DMS 273 (cell line): ENCODE measurements around the gene CEBPZ.
A peak's percentile ranks its signal among the peaks of the same experiment; 100 is the strongest.
"Not testable (repeated sequence)": the region's sequence is repeated elsewhere in the genome, so short reads cannot be mapped to it uniquely, and the experiment has no call there.

ENCODE experiments used
- DNase-seq: peaks from one replicate; lab custom pipeline; 2025; ENCODE audit not compliant: unreplicated experiment; lab: John Stamatoyannopoulos, UW

The CEBPZ gene

DNA sequence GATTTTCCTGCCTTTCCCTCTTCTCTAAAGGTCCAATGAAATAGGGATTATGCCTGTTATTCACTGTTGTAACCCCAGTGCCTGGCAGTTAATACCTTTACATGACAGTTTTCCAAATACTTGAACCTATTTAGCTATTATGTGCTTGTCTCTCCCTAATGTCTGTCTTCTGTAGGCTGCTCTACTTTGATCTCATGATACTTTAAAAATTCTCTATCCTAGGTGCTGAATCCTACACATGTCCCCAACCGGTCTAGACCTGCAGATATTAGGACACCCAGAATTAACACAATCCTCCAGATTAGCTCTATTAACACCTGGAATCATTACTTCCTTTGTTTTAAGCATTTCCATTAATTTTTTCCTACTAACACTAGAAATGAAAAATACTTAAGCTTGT lies 7.3 kb downstream of the CEBPZ start:
- no peak for DNase-seq

DNA sequence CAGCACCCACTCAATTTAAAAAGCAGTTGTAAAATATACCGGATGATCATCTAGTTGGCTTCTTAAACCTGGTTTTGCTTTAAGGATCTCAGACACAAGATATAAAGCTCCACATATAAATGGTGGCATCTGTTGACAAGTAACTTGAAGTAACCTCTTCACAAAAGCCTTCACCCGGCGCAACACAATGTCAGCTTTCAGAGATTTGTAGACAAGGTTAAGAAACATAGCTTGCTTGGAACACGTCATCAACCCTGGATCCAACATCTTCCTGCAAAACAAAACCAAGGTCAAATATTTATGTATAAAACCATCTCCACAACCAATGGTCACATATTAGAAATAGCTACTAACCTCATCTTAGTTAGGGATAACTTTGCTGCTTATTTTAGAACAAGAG lies 8.3 kb downstream of the CEBPZ start:
- DNase-seq, result no peak

- DNase-seq, result no peak
Observed at GRCh38 chr2:37219046-37219445, 12.3 kb downstream of the CEBPZ start.

DNA sequence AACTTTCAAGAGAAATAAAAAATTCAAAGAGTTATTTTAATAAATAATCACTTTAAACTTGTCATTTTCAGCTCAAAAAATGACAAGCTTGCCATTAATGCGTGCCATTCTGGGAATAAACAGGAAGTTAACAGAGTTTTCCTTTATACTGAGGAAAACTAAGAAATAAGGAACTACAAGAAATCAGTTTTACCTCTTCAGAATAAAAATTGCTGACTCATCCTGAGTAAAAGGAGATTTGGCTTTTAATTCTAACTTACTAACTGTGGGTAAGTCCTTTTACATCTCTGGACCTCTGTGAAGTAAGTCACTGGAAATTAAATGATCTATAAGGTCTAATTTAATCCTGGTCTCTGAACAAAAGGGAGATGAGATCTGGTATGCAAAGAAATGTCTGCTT lies 16.1 kb downstream of the CEBPZ start:
- no peak for DNase-seq

DNA sequence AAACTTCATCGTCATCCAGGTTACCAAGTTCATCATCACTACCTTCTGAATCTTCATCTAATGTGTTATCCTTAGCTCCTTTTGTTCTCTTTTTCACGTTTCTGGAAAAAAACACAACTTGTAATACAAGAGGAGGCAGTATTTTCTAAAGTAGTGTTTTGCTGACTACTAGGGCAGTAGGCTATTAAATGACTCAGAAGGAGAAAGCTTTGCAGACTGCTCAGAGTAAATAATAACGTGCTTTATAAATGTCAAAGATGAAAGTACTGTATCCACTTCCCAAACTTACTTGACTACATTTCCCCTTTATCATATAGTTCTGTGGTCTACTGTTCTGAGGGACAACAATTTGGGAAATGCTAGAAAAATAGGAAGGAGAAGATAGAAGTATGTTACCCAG lies 19.5 kb downstream of the CEBPZ start:
- DNase-seq, result no peak

DNA sequence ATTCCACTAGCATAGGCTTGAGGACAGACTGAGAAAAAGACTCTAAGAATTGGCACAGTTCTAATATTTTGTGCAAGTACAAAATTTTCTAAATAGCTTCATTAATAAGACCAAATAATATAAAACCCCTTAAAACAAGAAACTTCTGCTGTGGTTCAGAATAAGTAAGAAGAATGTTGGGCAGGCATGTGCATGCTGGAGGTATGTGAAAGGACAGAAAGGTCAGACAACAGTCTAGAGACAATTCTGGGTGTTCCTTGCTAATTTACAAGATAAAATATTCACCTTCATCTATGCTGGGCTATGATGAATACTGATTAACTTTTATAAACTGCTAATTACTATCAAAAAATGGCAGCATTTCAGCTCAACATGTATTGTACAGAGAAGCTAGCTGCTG lies 20.2 kb downstream of the CEBPZ start:
- DNase-seq, result no peak

- DNase-seq, result not testable (repeated sequence)
Observed at GRCh38 chr2:37206760-37207159, 24.6 kb downstream of the CEBPZ start.

DNA sequence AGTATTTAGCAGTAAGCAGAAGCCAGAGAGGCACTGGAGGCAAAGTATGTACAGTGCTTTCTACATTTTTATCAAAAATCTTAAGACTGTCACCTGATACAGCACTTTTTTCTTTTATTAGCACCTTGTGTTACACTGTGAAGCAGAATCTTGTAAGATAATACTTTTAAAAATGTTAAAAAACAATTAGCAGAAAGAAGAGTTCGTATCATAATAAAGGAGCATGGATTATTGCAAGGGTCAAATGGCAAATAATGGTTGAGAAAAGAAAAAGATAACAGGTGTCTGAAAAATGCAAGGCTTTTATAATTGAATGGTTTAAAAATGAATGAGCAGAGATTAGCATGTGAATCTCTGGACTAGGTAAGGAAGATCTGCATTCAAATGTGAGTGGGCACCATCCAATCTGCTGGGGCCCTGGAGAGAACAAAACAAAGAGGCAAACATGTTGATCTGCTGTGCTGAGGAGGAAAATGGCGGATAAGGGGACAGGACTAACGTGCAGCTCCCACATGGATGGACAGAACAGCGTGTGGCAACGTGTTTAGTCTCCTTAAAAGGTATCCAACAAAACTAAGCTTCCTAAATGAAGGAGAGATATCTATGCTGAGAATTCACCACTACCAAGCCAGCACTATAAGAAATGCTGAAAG lies 25.6 kb downstream of the CEBPZ start:
- DNase-seq, result no peak

GRCh38 chr2:37205071-37205661 lies 26.2 kb downstream of the CEBPZ start:
- DNase-seq, result not testable (repeated sequence)

GRCh38 chr2:37203708-37204107 lies 27.7 kb downstream of the CEBPZ start:
- no peak for DNase-seq

DNA sequence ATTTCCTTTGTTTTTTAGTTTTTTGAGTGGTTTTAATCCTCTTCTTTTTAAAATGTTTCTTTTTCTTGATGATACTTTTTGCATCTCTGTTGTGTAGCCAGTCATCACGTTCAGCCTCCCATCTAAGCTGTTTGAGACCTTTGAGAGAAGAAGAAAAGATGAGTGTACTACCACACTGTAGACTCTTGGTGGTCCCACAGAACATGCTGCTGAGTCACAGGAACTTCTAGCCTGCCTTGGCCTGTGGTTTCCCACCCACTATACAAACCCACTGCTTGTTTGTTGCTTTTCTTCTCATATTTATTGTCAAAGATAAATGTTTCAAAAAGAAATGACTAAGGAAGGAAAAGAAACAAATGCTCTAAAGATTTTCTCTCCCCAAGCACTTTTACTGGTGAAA lies 29.6 kb downstream of the CEBPZ start:
- DNase-seq, result no peak

DNA sequence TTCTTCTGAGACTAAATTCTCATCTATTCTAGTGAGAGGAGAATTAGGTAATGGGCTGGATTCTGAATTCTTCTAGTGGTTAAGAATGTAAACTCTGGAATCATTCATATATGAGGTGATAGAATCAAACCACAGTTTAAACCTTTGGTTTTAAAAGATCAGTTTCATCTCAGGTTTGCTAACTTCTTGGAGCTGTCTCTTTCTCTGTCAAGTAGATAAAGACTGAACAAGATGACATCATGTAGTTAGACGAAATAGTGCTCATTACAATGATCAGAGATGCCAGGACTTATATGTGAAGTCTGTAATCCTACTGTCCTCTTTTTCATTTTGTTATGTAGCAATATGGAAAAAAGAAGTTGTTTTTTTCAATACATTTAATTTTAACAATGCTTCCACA lies 30.2 kb downstream of the CEBPZ start:
- DNase-seq, result no peak

DNA sequence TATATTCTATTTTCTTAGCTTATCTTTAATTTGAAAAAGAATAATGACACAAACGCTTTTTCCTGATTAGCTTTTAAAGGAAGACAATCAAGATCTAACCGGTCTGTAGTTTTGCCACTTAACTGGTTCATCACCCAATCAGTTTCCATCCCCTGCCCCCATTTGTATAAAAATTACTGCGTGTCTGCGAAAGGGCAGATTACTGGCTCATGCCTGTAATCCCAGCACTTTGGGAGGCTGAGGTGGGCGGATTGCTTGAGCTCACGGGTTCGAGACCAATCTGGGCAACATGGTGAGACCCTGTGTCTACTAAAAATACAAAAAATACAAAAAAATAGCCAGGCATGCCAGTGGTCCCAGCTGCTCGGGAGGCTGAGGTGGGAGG lies 32.7 kb downstream of the CEBPZ start:
- DNase-seq, result no peak

DNA sequence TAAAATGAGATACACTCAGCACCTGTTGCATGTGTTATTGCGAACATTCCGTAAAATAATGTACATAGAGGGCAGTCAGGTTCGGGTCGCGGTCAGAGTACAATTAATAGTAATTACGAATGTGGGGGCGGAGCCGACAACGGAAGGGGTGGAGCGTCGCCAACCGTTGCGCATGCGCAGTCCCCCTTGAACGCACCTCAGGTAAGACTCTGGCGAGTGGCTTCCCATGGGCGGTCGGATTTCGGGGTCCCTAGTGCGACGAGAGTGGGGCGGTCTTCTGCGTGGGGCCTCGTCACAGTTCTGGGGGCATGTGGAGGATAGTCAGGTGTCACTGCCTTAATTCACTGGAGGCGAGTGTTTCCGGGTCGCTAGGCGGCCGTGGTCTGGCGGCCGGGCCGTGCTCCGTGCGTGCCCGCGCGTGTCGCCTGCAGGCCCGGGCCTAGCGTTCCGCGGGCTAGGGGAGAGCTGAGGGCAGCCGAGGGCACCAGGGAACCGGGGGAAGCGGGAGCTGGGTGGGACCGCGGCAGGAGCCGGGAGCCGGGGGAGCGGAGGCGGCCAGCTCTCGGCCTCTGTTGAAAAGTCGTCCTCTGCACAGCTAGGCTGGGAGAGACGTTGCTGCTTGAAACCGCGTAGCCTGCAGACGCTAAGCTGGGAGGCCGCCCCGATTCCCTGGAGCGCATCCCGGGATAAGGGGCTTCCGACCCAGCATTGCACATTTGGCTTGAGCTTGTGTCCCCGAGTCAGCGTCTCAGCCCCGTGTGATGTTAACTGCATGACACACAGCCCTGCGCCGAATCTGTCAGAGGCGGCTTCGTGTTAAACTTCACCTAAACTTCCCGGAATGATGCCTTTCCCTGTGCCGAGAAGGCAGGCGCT lies 34.8 kb downstream of the CEBPZ start, which contains the start of gene CEBPZOS:
TSS of gene CEBPZOS (plus strand) at position 177 of the 876 bp plus-strand sequence. CDS start 3,209 bp downstream, outside the sequence.
- peak; percentile 88 for DNase-seq

GRCh38 chr2:37195862-37196319 lies 35.5 kb downstream of the CEBPZ start:
- not testable (repeated sequence) for DNase-seq

GRCh38 chr2:37192551-37192950 lies 38.8 kb downstream of the CEBPZ start:
- no peak for DNase-seq

DNA sequence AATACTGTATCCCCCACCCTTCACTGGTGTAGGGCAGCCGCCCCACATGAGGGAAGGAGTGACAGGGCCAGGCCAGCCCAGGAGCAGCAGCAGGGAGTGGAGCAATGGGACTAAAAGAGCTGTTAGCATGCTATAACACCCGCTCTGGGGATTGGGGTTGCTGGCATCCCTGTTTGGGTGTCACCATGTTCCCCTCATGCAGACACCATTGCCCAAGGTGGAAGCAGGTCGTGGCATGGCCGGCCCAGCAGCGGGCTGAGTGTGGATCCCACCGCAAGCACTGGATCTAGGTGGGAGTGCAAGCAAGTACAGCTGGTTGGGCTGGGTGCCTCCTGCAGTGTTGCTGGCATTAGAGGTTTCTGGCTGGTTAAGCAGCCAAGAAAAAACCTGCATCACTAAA lies 39.6 kb downstream of the CEBPZ start:
- no peak for DNase-seq

- DNase-seq, result no peak
Observed at GRCh38 chr2:37191253-37191652, 40.1 kb downstream of the CEBPZ start.

- DNase-seq, result no peak
Observed at GRCh38 chr2:37190290-37190689, 41.1 kb downstream of the CEBPZ start.

DNA sequence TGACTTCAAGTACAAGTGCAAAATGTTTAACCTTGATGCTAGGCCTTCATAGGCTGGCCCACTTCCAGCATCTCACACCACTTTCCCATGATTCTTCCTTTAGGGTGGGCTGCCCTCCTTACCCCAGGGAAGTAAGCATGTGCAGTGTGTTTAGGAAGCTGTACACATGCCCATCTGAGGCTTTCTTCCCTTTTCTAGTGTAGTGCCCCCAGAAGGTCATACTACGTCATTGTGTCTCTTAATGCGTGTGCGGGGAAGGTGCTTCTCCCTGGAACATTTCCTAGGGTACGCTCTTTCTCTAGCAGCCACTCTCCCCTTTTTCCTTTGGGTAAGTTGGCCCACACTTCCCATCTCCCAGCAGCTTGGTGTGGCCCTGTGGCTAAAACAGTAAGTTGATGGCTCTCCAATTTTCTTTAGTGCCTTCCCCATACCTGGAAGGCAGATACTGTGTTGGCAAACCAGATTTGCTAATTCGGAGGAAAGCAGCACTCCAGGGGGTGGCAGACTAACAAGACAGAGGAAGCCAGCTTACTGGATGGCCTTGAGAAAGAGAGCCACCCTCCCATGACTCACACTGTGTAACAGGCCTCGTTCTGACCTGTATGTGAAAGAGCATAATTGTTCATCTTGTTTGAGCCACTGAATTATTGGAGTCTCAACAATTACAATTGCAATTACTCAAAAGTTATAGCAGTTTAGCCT lies 41.8 kb downstream of the CEBPZ start:
- DNase-seq, result peak; percentile 24

DNA sequence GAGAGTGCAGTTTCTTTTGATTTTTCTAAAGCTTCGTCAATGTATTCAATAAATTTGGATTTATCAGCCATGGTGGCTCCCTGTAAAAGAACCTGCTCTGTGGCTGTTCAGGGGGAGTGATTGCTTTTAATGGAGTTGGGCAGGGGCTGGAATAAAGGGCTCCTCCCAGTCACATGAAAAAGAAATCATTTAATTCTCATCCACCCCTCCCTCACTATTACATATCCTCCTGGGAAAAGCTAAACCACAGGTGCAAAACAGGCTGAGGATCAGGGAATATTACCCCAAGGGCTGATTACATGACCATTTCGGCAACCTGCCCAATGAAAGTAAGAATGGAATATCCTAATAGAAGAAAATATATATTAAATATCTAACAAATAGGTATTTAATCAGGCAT lies 42.8 kb downstream of the CEBPZ start, which contains the start of gene SULT6B1:
TSS of gene SULT6B1 (minus strand) at position 101 of the 400 bp plus-strand sequence. CDS start at position 71, 30 bp downstream.
- no peak for DNase-seq
